Ramos (cell line): Measurements from ENCODE around the gene PIK3CG.
"Not testable (repeated sequence)": the region's sequence is repeated elsewhere in the genome, so short reads cannot be mapped to it uniquely, and the experiment has no call there.

Experiments
- in situ Hi-C: fragments of 300-500 bp; cut with MboI; formaldehyde crosslinking; loops from one replicate; pipeline ENCODE4 v1.14.3; 2022; ENCODE audit warnings: low sequenced_read_pairs; ENCODE audit not compliant: unreplicated experiment

Gene PIK3CG

GRCh38 chr7:106926892-106927291, 61.8 kb downstream of the PIK3CG start:
- in situ Hi-C loops = loop anchor here (25.0 kb wide), 1 partner anchor 810 kb away; the partner anchor contains the start of gene CBLL1

GRCh38 chr7:106927536-106927935, 62.5 kb downstream of the PIK3CG start:
- in situ Hi-C loops = loop anchor here (25.0 kb wide), 1 partner anchor 810 kb away; the partner anchor contains the start of gene CBLL1

GRCh38 chr7:106929616-106930015, 64.5 kb downstream of the PIK3CG start:
- in situ Hi-C loops = loop anchor here (25.0 kb wide), 1 partner anchor 808 kb away; the partner anchor contains the start of gene CBLL1

GRCh38 chr7:106936236-106936635, 71.2 kb downstream of the PIK3CG start:
- in situ Hi-C loops = loop anchor here (25.0 kb wide), 1 partner anchor 801 kb away; the partner anchor contains the start of gene CBLL1

- in situ Hi-C loops = loop anchor here (25.0 kb wide), 1 partner anchor 799 kb away; the partner anchor contains the start of gene CBLL1
Measured at GRCh38 chr7:106938122-106938521, 73.0 kb downstream of the PIK3CG start.

GRCh38 chr7:106938803-106939202, 73.7 kb downstream of the PIK3CG start:
- in situ Hi-C loops = loop anchor here (25.0 kb wide), 1 partner anchor 798 kb away; the partner anchor contains the start of gene CBLL1

GRCh38 chr7:106944035-106944665, 79.1 kb downstream of the PIK3CG start:
- in situ Hi-C loops = loop anchor here (10.0 to 25.0 kb wide), 2 partner anchors 793 to 931 kb away; partner anchors contain the start of gene CBLL1

GRCh38 chr7:106947244-106947728, 82.2 kb downstream of the PIK3CG start:
- in situ Hi-C loops = loop anchor here (5.0 to 25.0 kb wide), 3 partner anchors 155 to 928 kb away; partner anchors contain the start of gene CBLL1

- in situ Hi-C loops = loop anchor here (5.0 kb wide), 1 partner anchor 195 kb away; no protein-coding TSS in a partner anchor
Measured at GRCh38 chr7:106952001-106952657, 87.0 kb downstream of the PIK3CG start.

GRCh38 chr7:106952658-106953231, 87.7 kb downstream of the PIK3CG start:
- in situ Hi-C loops = loop anchor here (5.0 kb wide), 1 partner anchor 195 kb away; no protein-coding TSS in a partner anchor

- in situ Hi-C loops = loop anchor here (5.0 kb wide), 1 partner anchor 192 kb away; no protein-coding TSS in a partner anchor
Measured at GRCh38 chr7:106954840-106955239, 89.8 kb downstream of the PIK3CG start.

- in situ Hi-C loops = not testable (repeated sequence)
Measured at GRCh38 chr7:106955857-106956256, 90.8 kb downstream of the PIK3CG start.
